Activated CD4-positive, CD25-positive, alpha-beta regulatory T cell (primary cell): Measurements from ENCODE around the gene ANKRD33B.

Experiments used
- DNase-seq, 4 experiments: peaks; one replicate each; lab custom pipeline; 2025; lab: John Stamatoyannopoulos, UW

The ANKRD33B gene

DNA sequence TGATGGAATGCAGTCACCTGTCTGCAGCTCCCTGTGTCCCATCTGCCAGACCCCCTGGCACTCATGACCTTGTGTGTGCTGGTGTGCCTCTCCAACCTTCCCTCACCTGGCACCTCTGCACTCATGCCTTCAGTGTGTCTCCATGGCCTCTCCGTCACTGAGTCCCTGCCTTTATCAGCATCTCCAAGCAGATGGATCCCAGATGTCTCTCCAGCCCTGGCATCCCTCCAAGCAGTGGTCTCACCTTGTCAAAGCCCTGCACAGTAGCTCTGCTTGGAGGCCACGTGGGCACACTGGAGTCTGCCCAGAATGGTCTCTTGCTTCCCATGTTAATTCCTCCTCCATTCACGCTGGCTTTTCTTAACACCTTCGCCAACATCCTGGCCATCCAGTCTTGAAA is 112.4 kb downstream of the ANKRD33B start:
- no peak for DNase-seq

DNA sequence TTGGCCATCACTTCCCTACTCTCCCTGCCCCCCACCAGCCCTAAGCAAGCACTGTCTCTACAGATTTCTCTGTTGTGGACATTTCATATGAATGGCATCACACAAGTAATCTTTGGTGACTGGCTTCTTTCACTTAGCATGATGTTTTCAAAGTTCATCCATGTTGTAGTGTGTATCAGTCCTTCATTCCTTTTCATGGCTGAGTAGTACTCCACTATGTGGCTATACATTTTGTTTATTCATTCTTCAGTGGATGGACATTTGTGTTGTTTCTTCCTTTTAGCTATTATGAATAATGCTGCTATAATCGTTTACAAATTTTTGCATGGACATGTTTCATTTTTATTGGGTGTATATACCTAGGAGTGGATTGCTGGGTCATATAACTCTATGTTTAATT is 113.1 kb downstream of the ANKRD33B start:
- no peak for DNase-seq

DNA sequence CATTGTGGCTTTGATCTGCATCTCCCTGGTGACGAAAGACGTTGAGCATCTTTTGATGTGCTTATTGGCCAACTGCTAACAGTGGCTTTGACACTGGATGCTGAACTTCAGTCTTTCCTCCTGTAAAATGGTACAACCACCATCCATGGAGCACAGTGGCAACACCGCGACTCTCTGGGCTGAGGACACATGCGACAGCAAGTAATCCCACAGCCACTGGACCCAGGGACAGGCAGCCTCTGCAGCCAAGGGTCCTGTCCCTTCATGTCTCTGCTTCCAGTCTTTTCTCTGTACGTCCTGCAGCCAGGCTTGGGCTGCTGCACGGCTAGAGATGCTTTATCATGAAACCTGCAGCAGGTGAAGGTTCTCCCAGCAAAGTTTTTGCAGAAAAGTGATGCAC is 113.7 kb downstream of the ANKRD33B start:
- DNase-seq = no peak

DNA sequence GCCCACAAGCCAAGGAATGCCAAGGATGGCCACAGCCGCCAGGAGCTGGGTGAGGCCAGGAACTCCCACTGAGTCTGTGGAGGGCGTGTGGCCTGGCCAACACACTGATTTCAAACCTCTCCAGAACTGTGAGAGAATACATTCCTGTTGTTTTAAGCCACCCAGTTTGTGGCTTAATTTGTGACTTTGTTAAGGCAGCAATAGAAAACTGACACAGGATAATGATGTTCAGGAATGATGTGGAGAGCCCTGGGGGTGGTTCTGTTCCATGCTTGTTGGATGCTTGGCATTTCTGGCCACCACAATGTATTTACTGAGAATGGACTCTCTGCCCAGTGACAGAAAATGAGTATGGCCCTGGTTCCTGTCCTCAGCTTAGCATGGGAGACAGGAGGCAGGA is 114.4 kb downstream of the ANKRD33B start:
- DNase-seq = no peak

DNA sequence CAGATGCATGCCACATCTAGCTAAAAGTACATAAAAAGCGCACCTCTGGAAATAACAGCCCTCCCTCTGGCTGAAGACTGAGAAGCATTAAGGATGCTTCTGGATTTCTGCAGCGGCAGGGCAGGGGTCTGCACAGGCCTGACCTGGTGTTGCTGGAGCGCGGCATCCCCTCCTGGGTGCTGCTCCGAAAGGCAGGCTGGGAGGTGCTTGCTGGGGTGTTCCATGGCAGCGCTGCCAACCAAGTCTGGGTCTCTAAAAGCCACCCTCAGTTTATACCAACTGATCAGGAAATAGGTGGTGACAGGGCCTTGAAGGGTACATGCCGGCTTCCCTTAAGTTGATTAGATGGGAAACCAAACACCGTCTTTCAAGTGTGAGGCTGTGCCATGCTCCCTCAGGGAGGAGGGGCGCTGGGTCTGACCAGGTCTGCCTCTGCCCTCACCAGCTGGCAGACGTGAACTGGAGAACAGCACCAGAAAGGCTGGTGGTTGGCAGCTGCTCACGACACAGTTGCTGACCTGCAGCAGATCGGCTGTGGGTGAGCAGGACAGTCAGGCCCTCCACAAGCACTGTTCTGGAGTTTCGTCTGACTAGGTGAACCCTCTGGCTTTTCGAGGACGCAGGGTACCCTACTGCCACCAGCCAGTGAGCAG is 115.6 kb downstream of the ANKRD33B start:
- DNase-seq = no peak

DNA sequence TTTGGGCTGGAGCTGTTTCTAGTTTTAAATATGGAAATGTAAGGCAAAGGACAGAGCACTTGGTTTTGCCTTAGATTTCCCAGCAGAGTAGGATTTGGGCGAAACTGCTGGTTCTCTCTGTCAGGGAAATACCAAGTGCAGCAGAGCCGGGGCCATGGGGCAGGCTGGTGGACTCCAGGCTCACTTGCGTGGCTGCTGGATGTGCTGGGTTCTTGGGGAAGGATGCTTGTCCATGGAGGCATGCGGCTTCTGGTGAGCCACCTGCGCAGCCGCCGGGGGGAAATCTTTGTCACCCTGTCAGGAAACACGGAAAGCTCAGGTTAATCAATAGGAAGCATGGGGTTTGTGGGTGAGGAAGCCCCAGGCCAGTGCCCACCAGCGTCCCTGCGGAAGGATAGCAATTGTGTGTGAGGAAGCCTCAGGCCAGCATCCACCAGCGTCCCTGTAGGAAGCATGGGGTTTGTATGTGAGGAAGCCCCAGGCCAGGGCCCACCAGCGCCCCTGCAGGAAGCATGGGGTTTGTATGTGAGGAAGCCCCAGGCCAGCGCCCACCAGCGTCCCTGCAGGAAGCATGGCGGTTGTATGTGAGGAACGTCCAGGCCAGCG is 117.1 kb downstream of the ANKRD33B start:
- DNase-seq = no peak

DNA sequence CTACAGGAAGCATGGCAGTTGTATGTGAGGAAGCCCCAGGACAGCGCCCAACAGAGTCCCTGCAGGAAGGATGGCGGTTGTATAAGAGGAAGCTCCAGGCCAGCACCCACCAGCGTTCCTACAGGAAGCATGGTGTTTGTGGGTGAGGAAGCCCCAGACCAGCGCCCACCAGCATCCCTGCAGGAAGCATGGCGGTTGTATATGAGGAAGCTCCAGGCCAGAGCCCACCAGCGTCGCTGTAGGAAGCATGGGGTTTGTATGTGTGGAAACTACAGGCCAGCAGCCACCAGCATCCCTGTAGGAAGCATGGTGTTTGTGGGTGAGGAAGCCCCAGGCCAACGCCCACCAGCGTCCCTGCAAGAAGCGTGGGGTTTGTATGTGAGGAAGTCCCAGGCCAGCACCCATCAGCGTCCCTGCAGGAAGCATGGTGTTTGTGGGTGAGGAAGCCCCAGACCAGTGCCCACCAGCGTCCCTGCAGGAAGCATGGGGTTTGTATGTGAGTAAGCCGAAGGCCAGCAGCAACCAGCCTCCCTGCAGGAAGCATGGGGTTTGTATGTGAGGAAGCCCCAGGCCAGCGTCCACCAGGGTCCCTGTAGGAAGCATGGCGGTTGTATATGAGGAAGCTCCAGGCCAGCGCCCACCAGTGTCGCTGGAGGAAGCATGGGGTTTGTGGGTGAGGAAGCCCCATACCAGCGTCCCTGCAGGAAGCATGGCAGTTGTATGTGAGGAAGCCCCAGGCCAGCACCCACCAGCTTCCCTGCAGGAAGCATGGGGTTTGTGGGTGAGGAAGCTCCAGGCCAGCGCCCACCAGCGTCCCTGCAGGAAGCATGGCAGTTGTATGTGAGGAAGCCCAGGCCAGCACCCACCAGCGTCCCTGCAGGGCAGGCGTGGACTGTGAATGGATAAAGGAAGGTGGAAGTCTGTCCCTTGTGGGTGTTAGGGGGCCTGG is 118.1 kb downstream of the ANKRD33B start:
- no peak for DNase-seq

DNA sequence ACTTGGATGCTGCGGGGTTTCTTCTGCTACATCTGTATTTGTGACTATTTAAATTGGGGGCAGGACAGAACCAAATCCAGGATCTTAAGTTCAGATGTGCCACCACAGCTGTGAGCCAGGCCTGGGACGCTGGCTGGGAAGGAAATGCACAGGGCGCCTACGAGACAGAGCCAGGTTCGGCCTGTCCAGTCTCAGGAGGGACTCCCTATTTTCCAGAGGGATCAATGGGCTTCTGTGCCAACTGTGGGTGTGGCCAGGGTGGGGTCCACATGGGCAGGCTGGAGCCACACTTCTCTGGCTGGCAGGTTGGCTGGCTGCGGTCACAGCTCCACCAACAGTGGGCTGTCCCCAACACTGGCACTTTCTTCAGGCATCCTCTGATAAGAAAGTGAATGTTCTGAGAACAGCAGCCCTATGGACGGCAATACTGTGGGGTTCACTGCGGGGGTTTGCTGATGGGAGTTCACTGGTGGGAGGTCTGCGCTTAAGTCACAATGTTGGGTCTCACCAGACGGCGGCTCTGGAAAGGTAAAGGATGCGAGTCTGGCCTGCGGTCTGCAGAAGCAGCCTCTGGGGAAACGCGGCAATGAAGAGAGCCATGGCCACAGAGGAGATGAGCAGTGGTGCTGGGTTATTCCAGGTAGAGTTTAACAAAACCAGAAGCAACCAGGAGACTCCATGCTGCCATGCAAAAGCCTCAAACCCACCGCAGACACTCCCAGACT is 119.1 kb downstream of the ANKRD33B start:
- DNase-seq = no peak

DNA sequence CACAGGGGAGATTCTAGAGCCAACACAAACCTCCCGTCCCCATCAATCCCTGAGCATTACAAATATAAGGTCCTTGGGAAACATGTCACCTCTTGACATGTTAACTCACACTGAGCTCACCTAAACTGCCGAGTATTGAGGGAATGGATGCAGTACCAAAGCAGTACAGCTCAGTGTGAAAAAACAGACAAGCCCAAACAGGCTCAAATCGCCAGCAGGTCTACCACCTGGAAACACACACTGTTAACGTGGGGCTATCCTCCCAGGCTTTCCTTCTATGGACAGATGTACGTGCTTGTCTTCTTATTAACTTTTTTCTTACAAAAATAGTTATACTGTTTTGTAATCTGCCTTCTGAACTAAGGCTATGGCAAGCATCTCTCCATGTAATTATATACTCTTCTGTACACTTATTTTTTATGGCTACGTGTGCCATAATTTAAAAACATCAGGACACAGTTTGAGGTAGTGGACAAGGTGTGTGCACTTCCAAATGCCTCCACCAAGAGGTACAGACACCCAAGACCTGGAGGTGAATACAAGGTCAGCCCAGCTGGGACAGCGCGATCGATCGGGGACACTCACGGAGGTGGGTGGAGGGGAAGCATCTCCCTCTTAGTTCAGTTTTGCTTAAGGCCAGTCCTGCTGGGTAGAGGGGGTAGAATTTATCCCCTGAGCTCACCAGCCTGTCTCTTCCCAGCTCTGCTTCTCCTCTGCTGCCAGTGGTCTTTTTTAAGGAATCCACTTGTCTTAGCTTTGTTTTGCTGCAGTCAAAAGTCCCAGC is 120.6 kb downstream of the ANKRD33B start:
- DNase-seq = no peak

DNA sequence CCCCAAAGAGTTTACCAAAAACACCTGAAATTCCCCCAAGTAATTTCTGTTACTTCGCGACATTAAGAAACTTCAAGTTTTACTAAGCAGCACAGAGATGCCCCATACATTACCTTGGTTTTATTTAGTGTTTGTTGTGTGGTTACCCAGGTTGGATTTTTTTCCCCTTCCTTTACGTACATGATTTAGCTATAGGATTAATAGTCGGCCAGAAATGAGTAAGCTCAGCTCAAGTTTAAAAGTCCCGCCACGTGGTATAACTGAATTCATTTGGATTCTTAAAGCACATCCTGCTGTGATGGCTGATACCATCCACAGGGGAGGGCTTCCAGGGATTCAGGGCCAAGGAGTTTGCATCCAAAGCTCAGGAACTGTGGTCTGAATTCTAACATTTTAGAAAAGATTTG is 121.2 kb downstream of the ANKRD33B start:
- no peak for DNase-seq

DNA sequence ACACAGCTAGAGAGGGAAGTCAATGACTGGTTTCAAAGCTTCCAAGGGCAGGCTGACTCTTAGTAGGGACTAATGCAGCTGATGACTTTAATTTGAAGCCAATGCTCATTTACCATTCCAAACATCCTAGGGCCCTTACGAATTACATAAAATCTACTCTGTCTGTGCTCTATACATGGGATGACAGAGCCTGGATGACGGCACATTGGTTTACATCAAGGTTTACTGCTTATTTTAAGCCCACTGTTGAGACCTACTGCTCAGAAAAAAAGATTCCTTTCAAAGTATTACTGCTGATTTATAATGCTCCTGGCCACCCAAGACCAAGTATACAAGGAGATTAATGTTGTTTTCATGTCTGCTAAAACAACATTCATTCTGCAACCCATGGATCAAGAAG is 123.0 kb downstream of the ANKRD33B start:
- no peak for DNase-seq

DNA sequence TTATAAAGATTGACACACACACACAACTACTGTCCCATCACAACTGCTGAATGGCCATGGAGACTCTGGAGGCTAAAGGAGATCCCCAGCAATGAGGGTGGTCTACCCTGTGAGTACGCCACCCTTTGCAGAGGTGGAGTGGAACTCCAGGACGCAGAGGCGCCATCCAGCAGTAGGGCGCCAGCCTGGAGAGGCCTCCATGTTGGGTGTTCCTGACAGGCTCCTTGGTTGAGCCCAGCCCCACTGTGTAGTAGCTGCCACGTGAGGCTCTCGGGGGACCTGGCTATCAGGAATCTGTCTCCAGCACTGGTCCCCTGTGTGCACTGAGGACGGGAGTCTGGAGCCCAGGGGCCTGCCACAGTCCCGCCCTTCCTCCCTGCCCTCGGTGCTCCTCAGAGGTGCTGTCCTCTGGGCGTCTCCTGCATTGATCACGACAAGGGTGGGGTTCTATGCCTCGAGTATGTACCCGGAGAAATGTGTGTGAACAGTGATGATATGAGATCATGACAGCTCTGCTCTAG is 124.8 kb downstream of the ANKRD33B start:
- DNase-seq = no peak

DNA sequence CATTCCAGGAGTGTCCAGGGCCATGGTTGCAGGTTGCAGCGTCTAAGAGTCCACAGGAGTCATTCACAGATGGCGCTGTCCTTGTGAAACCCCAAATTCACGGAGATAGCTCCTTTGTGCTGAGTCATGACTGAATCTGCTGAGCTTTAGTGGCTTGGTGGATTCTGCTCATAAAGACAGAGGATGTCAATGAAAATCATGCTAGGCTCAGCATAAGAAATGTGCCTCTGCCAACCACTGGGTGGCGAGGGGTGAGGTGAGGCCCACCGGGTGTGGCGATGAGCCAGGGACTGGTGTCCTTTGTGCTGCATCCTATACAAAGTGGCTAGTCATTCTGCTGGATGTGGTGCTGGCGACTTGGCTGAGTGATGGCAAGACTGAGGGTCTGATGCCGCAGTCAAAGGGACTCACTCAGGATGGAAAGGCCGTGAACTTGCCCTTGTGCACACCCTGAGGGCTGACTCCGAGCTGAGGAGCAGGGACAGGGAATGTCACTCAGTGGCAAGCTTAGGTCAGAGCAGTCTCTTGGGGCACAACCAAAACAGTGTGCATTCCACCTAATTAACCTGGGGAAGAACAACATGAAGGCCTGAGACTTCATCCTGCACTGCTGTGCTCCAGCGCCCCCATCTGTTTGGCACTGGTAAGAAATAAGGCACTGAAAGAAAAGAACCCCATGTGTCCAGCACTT is 125.7 kb downstream of the ANKRD33B start:
- no peak for DNase-seq

DNA sequence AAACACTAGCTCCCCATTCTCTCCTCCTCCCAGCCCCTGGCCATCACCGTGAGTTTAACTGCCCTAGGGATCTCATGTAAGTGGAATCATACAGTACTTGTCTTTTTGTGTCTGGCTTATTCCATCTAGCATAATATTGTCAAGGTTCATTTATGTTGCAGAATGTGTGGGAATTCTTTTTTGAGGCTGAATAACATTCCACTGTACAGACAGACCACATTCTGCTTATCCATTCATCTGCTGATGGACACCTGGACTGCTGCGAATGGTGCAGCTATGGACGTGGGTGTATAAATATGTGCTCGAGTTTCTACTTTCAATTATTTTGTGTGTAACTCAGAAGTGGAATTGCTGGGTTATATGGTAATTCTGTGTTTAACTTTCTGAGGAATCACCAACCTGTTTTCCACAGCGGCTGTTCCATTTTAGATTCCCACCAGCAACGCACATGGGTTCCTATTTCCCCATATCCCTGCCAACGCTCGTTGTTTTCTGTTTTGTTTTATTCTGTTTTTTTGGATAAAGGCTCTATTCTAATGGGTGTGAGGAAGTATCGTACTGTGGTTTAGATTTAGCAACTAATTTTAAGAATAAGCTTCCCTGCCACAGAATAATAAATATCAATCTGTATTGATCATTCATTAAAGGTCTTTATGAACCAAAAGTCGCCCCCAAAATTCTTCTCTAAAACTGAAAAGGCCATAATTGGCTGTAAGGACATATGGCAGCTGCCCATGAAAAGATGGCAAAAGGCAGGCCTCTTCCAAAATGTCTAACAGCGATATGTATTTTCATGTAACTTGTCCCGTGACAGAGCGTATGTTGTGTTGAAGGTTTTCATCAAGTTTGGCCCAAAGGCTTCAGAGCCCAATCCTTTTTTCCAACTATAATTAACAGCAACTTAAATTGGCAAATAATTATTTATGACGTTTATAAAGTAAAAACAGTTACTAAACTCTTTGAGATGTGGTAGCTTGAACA is 126.9 kb downstream of the ANKRD33B start:
- no peak for DNase-seq

DNA sequence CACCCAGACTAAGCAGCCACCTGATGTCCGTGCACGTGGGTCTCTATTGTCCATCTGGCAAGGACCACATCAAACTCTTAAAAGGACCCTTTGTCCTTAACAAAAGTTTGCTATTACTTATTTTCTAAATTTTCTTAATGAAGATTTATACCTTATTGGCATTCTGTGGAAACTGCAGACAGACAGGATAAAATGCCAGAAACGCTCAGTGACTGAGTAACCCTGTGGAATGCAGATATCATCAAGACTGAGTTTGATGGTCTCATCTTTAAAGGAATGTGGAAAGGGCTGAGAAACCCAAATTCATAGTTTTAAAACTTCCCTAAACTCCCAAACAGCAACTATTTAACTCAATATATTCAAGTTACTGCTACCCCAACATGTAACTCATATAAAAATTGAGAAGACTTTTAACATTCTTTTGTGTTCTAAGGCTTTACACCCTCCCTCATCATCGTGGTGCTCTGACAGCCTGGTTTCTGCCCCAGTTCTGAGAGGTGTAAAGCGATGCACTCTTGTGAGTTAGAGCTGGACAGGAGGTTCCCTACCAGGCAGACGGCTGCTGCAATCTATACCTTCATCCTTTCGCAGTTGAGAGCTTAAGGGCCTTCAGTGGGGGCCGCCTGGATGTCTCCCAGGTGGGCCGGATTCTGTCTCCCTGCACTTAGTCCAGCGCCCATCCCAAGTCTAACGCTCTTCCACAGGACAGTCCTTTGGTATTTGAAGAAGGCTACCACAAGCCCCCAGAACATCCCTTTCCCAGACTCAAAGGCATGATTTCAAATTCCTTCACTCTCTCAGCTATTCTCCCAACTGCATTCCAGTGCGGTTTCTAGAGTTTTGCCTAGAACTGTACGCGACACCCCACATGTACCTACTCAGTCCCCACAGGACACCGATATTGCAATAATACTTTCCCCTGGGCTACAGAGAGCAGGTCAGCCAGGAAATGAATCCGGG is 128.2 kb downstream of the ANKRD33B start:
- no peak for DNase-seq

DNA sequence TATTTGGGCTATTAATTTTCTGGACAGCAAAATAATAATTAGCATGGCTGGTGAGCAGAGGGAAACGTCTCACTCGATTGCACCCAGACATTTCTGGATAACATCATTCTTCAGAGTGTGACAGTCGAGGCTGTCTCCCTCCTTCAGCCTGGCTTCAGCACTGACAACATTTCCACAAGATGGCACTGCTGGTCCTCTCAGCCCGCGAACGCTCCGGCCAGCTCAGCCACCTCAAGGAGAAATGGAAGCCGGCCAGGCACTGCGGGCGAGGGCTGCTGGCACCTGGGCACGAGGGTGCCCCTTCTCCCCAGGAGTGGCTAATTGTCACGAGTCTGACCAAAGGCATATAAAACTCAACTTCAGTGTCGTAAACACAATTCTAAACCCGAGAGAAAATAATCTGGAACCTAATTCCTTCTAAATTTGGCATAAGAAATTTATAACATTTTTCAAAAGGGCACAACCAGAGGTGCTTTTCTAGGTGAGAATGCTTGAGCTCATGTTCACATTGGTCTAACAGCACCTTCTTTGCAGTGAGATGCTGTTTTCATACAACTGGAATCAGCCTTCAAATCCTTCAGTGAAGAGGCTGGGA is 131.3 kb downstream of the ANKRD33B start:
- DNase-seq = no peak

DNA sequence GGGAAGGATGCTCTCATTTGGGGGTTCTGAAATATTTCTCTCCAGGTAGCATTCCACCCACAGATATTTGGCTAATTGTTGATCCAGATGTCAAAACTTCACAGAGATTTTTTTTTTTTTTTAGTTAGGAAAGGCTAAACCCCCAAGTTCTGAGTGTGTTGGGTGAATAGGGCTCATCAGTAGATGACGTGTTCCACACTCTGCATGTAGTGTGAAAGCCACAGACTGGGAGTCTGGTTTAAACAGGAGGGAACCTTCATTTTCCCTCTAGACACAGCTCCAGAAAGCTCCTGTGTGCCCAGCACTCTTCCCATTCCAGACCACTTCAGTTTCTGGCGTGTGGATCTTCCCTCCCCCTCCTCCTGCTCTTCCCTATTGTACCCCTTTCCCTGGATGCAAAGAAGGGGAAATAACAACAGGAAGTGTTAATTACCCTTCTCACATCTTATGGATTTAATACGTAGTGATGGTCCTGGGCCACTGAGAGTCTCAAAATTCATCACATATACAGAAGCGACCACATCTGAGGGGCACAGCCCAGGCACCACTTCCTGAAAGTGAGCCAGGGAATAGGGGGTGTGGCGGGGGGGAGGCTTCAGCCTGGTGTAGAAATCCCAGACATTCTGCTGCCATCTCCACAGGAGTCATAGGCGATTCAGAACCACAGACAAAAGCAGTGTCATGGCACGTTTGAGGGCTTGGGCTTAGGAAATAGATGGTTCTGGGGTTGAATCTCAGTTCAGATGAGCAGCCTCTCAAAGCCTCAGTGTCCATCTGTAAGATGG is 132.1 kb downstream of the ANKRD33B start:
- DNase-seq = no peak
